Measurements from ENCODE around the gene SPART.

Gene SPART

GRCh38 chr13:36273431-36273830 lies 72.8 kb downstream of the SPART start:
- DNase-seq (ENCODE audit: insufficient read length, low spot score) (no peak), FAIRE-seq (no peak)
- no peak for TF ChIP-seq POLR2A (IDR thresholded peaks at IDR 0.05; ENCODE audit: low read depth, low read length)

- no peak for DNase-seq (ENCODE audit: insufficient read length, low spot score)
- no peak for FAIRE-seq
- TF ChIP-seq POLR2A (IDR thresholded peaks at IDR 0.05; ENCODE audit: low read depth, low read length), result no peak
These were observed 84.2 kb downstream of the SPART start for GRCh38 chr13:36261976-36262375.

- FAIRE-seq, result no peak
- no peak for DNase-seq (ENCODE audit: insufficient read length, low spot score)
- TF ChIP-seq POLR2A (IDR thresholded peaks at IDR 0.05; ENCODE audit: low read depth, low read length), result no peak
These were observed 85.2 kb downstream of the SPART start for GRCh38 chr13:36261011-36261410.

GRCh38 chr13:36259361-36260137 lies 86.6 kb downstream of the SPART start:
- DNase-seq (ENCODE audit: insufficient read length, low spot score) (no peak), FAIRE-seq (no peak)
- TF ChIP-seq POLR2A (IDR thresholded peaks at IDR 0.05; ENCODE audit: low read depth, low read length), result no peak

GRCh38 chr13:36258831-36259230 lies 87.4 kb downstream of the SPART start:
- TF ChIP-seq POLR2A (IDR thresholded peaks at IDR 0.05; ENCODE audit: low read depth, low read length), result no peak
- no peak for DNase-seq (ENCODE audit: insufficient read length, low spot score)
- FAIRE-seq, result no peak
